ENCODE data around the gene SOCS6. TPM values are rescaled to one million over a fixed set of nuclear protein-coding genes. Genes with fewer than 3 reads are reported as not detected.

SOCS6 gene
- total RNA-seq, 2 donors from 2014 or later, result 16.1 to 16.7 TPM

DNA sequence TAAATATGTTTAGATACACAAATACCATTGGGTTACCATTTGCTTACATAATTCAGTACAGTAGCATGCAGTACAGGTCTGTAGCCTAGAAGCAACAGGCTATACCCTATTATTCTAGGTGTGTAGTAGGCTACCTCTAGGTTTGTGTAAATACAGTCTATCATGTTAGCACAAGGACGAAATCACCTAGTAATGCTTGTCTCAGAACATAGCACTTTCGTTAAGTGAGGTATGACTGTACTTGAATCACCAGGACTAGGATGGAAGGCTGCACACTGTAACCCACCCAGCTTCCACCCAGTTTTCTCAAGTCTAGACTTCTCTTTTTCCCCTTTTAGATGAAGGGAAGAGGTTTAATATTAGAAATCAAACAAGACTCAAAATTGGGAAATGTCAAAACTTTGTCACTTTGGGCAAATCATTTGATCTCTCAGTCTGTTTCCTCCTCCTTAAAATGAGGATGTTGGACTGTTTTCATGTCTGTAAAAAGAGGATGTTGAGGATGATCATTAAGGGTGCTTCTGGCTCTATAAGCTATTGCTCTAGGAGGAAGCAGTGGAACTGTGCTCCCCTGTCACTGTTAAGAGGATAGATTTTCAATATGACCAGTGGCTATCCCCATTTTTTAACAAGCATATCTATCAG lies 3.7 kb upstream of the SOCS6 start:
- intact Hi-C loops (cut with DNase I), result loop anchor here in 1 of 2 donors (5.0 to 10.0 kb wide), 2 partner anchors 78 to 140 kb away; partner anchors contain the start of gene RTTN
- DNase-seq (ENCODE audit: low spot score), result no peak

GRCh38 chr18:70287731-70288130 lies 1.1 kb upstream of the SOCS6 start:
- no peak for DNase-seq (ENCODE audit: low spot score)
- intact Hi-C loops (cut with DNase I), result loop anchor here in 1 of 2 donors (5.0 to 10.0 kb wide), 2 partner anchors 80 to 137 kb away; partner anchors contain the start of gene RTTN

DNA sequence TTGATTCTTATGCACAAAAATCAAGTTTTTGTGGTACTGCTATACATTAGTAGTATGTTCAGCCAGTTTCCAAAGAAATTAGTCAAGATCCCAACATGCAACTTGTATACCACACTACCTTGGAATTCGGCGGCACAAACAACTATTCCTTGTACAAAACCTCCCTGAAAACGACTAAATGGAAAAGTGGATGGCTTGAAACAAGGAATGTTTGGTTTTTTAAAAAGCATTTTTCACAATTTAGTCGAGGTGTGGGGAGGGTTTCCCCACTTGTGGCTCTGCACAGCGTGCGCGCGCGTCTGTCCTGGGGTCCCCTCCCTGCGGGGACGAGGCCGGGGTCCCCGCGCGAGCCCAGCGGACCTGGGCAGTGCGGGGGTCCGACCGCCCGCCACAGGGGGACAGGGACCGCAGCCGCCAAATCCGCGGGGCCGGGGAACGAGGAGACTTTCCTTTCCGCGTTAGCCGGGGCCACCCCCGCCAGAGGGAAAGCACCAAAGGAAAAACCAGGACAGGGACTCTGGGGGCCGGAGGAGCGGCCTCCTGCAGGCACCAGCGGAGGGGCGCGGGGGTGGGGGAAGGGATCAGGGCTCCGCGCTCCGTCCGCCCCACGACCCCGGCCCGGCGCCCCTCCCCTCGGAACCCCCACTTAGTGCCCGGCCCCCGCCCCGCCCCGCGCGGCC lies 534 bp upstream of the SOCS6 start:
- peak; percentile 85 for DNase-seq (ENCODE audit: low spot score)
- intact Hi-C loops (cut with DNase I), result loop anchor here in 1 of 2 donors (5.0 to 10.0 kb wide), 2 partner anchors 81 to 136 kb away; partner anchors contain the start of gene RTTN

- DNase-seq (ENCODE audit: low spot score), result no peak
- intact Hi-C loops (cut with DNase I), result loop anchor here in 1 of 2 donors (5.0 to 10.0 kb wide), 2 partner anchors 82 to 135 kb away; partner anchors contain the start of gene RTTN
These were observed 787 bp downstream of the SOCS6 start for GRCh38 chr18:70289351-70290312.

DNA sequence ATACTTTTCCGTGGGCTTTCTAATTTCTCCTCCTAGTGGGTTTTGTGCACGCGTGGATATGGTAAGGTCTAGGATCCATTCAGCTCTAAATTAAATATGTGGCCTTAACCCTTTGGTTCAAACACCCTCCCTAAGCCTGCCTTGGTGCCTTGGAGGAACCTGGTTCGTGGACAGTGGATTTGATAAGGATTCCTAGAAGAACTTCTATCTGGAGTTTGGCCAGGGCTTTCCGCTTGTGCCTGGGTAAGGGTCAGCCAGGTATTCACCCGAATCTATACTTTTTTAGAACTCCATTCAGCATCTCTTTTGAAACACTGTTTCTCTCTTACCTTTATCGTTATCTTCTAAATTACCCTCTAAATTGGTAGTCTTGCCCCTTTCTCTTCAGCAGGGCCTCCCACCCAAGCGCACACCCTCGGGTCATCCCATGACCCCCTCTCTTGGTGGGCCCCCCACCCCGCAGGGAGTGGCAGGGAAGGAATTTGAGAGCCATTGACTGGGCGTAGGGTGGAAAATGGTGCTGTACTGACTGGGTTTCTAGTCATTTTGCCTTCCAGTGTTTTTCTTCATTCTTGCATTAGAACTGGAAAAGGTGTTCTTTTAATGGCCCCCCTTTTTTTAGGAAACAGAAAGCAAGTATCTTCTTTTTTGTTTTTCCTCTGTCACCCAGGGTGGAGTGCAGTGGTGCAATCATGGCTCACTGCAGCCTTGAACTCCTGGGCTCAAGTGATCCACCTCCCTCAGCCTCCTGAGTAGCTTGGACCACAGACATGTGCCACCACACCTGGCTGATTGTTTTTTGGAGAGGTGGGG lies 1.8 kb downstream of the SOCS6 start:
- intact Hi-C loops (cut with DNase I), result no loop called here

GRCh38 chr18:70291295-70291574 lies 2.4 kb downstream of the SOCS6 start:
- intact Hi-C loops (cut with DNase I), result no loop called here
- DNase-seq (ENCODE audit: low spot score), result no peak

More for the DNA sequence above, 1.8 kb downstream of the SOCS6 start:
- no peak for DNase-seq (ENCODE audit: low spot score)

- no peak for DNase-seq (ENCODE audit: low spot score)
- intact Hi-C loops (cut with DNase I), result no loop called here
These were observed 3.8 kb downstream of the SOCS6 start for GRCh38 chr18:70292628-70293027.

GRCh38 chr18:70293166-70293565 lies 4.3 kb downstream of the SOCS6 start:
- intact Hi-C loops (cut with DNase I), result no loop called here
- DNase-seq (ENCODE audit: low spot score), result no peak

GRCh38 chr18:70294471-70295191 lies 5.8 kb downstream of the SOCS6 start:
- intact Hi-C loops (cut with DNase I), result no loop called here
- no peak for DNase-seq (ENCODE audit: low spot score)

DNA sequence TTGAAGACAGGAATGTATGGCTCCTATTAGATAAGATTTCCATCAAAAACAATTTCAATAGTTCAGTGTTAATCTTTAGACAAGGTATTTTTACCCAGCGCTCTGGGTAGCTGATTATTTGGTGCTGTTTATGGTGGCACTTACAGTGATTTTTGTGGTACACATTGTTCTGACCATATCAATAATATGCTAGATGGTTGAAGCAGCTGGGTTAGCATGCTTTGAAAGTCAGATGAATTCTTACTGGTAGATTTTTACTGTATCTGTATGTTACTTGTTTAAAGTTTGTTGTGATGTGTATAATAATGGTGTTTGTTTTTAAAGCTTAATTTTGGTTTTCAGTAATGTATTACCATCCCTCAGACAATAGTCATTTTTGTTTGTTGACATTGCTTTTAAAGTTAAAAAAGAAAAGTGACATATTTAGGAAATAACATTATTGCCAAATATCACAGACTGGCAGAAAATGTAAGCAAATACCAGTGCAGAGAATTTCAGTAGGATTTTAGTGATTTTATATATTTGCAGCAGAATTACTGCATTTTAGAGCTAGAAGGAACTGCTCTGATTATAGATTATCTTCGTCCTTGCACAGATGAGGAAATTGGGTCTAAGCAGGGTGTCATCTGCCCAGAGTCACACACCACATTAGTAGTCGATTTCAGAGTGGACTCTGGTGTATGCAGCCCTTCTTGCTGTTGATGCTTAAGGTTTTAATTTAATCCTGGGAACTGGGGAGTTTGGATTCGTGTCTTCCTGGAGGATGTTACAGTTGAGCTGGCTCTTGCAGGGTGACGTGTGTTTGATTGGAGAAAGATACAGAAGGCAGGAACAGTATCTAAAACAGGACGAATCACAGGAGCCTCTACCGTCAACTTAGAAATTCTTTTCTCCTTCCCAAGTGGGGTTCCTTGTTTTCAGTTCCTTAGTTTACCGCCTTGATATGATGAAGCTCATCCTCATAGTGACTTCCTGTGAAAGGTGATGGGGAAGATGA lies 6.6 kb downstream of the SOCS6 start:
- intact Hi-C loops (cut with DNase I), result no loop called here
- no peak for DNase-seq (ENCODE audit: low spot score)

DNA sequence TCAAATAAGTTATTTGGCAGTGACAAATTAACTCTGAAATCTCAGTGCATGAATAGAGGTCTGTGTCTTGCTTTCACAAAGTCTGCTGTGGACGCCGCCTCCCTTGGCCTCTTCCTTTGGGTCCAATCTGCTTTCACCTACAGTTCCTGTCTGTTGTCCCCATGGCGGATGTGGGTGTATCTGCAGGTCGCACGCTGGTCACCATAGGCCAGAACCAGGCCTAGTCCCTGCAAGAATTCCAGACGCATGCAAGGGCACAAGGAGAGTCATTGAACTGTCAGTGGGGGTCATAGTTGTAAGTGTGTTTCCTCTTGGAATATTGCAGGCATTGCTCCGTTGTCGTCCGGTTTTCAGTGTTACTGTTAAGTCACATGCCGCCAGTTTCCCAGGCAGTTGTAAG lies 7.4 kb downstream of the SOCS6 start:
- intact Hi-C loops (cut with DNase I), result no loop called here

GRCh38 chr18:70296781-70297180 lies 7.9 kb downstream of the SOCS6 start:
- intact Hi-C loops (cut with DNase I), result no loop called here

More for the DNA sequence above, 7.4 kb downstream of the SOCS6 start:
- no peak for DNase-seq (ENCODE audit: low spot score)

GRCh38 chr18:70299393-70299792 lies 10.5 kb downstream of the SOCS6 start:
- intact Hi-C loops (cut with DNase I), result no loop called here
- DNase-seq (ENCODE audit: low spot score), result no peak

More at GRCh38 chr18:70296781-70297180, 7.9 kb downstream of the SOCS6 start:
- no peak for DNase-seq (ENCODE audit: low spot score)

- no peak for DNase-seq (ENCODE audit: low spot score)
- intact Hi-C loops (cut with DNase I), result no loop called here
These were observed 12.8 kb downstream of the SOCS6 start for GRCh38 chr18:70301667-70302066.

DNA sequence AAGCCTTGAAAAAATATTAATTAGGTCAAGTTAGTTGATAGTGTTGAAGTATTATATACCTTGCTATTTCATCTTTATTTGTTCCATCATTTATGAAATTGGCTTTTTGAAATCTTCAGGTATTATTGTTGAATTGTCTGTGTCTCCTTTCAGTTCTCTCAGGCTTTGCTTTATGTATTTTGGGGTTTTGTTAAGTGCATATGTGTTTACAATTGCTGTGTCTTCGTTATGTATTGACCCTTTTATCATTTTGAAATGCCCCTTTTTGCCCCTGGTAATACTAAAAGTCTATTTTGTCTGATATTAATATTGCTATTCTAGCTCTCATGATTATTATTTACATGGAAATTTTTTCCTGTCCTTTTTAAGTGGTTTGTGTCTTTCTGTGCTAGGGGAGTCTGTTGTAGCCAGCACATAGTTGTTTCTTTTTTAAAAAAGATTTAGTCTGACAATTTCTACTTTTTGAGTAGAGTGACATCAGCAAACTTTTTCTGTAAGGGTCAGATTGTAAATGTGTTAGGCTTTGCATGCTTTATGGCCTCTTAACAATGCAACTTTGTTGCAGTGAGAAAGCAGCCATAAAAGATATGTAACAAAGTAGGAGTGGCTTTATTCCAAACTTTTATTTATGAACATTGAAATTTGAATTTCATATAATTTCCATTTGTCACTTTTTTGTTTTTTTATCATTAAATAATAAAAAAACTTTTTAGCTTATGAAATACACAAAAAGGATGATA lies 19.9 kb downstream of the SOCS6 start:
- intact Hi-C loops (cut with DNase I), result no loop called here
- DNase-seq (ENCODE audit: low spot score), result no peak

GRCh38 chr18:70310560-70311320 lies 21.9 kb downstream of the SOCS6 start:
- no peak for DNase-seq (ENCODE audit: low spot score)
- intact Hi-C loops (cut with DNase I), result no loop called here
